HepG2 (cell line): Measurements from ENCODE around the gene ITGB2. TPM values are rescaled to one million over a fixed set of nuclear protein-coding genes. Genes with fewer than 3 reads are reported as not detected.

Experiments used
- ATAC-seq: fragments of 200-7000 bp; cut with Tn5 transposase; 3 replicates; pipeline ENCODE4 v1.9.1; 2020; ENCODE audit warnings: mild to moderate bottlenecking, moderate library complexity
- BruUV-seq: library from RNA; stranded (reverse); fragments of 400-500 nt; replicated peaks from 2 replicates; lab custom pipeline; 2021; lab: Mats Ljungman, UMichigan
- CTCF ChIA-PET: fragments of 300-600 bp; formaldehyde crosslinking; extraction: SDS; loops from one replicate; lab custom pipeline; 2021; ENCODE audit warnings: low total read pairs, inconsistent platforms, low intra/inter-chr PET ratio; lab: Yijun Ruan, JAX
- POLR2A ChIA-PET: fragments of 350-600 bp; sonication (Branson Sonifier 250); formaldehyde crosslinking; loops from one replicate; lab custom pipeline; 2020; ENCODE audit warnings: antibody characterized with exemption, inconsistent platforms; lab: Yijun Ruan, JAX
- DNase-seq: peaks from one replicate; pipeline ENCODE4 v3.0.0-alpha.2; 2015; ENCODE audit warnings: low spot score
- FAIRE-seq: peaks from 3 replicates; lab custom pipeline; 2011; peaks lifted over from hg19 to GRCh38; lab: Jason Lieb, UNC
- H2AFZ ChIP-seq: one replicate; pipeline ENCODE4 v1.6.1; 2011; ENCODE audit warnings: low read length, inconsistent platforms
- H3K27ac ChIP-seq: fragments of 300-600 bp; 3 replicates; pipeline ENCODE4 v1.8.0; 2011; ENCODE audit warnings: mixed run types, mild to moderate bottlenecking, mixed read lengths, low read length, inconsistent platforms; ENCODE audit not compliant: insufficient read depth; ENCODE audit errors: extremely low read length
- H3K27me3 ChIP-seq, 2 experiments: fragments of 200-600 bp in 1 of 2; 2 replicates in 1 of 2; 3 replicates in 1 of 2; pipeline versions ENCODE4 v1.6.0 to v1.8.0; 2011; ENCODE audit warnings: low read length in 2 of 2, mild to moderate bottlenecking in 2 of 2, moderate library complexity in 2 of 2, inconsistent platforms in 1 of 2; ENCODE audit not compliant: insufficient read depth in 2 of 2, control insufficient read depth in 1 of 2
- H3K36me3 ChIP-seq, 2 experiments: fragments of 200-600 bp in 1 of 2; replicated peaks in 1 of 2; 2 replicates in 1 of 2; 3 replicates in 1 of 2; pipeline versions ENCODE4 v1.5.1 to v1.8.0; 2011; ENCODE audit warnings: low read length in 2 of 2, inconsistent platforms in 1 of 2; ENCODE audit not compliant: insufficient read depth in 2 of 2, control insufficient read depth in 1 of 2
- H3K4me1 ChIP-seq: 2 replicates; pipeline ENCODE4 v1.5.1; 2012; ENCODE audit warnings: low read length, inconsistent platforms; ENCODE audit not compliant: insufficient read depth
- H3K4me2 ChIP-seq: 2 replicates; pipeline ENCODE4 v1.6.0; 2011; ENCODE audit warnings: low read depth, low read length, inconsistent platforms
- H3K4me3 ChIP-seq, 3 experiments: fragments of 200-600 bp in 1 of 3; sonication (generic), shearing (Covaris generic) in 1 of 3; replicated peaks in 1 of 3; 2 replicates each; pipeline ENCODE4 v1.5.1; 2011 to 2016; ENCODE audit warnings: low read length in 3 of 3, inconsistent platforms in 2 of 3, low read depth in 2 of 3, mild to moderate bottlenecking in 2 of 3, control low read depth in 1 of 3, mixed read lengths in 1 of 3; ENCODE audit not compliant: insufficient read depth in 1 of 3
- H3K79me2 ChIP-seq: one replicate; pipeline ENCODE4 v1.6.1; 2011; ENCODE audit warnings: low read length, inconsistent platforms; ENCODE audit not compliant: insufficient read depth
- H3K9ac ChIP-seq: 2 replicates; pipeline ENCODE4 v1.6.0; 2011; ENCODE audit warnings: mild to moderate bottlenecking, low read depth, low read length, inconsistent platforms; ENCODE audit not compliant: insufficient read depth
- H3K9me3 ChIP-seq: 2 replicates; pipeline ENCODE4 v1.5.1; 2012; ENCODE audit warnings: mild to moderate bottlenecking, low read length
- H4K20me1 ChIP-seq: 2 replicates; pipeline ENCODE4 v1.6.0; 2011; ENCODE audit warnings: inconsistent platforms, mild to moderate bottlenecking, low read length, moderate library complexity; ENCODE audit not compliant: insufficient read depth
- ZBTB38 ChIP-seq: sonication (generic); formaldehyde crosslinking; IDR thresholded peaks from 2 replicates; pipeline ENCODE4 v1.5.1; 2020; ENCODE audit warnings: mild to moderate bottlenecking, missing genetic modification reagents
- ZNF564 ChIP-seq: sonication (generic); formaldehyde crosslinking; IDR thresholded peaks from 2 replicates; pipeline ENCODE4 v1.8.1; 2023; ENCODE audit warnings: mild to moderate bottlenecking, missing genetic modification reagents
- WGBS: methylation state at CpG from one replicate; pipeline ENCODE4 v1.1.6; 2017; ENCODE audit warnings: low lambda C conversion rate; 5-methylcytosine and 5-hydroxymethylcytosine counted together
- in situ Hi-C: cut with HindIII; loops from 2 replicates; pipeline ENCODE4 v1.10.0; 2017; ENCODE audit warnings: low pct_unique_long_range_greater_than_20kb; ENCODE audit not compliant: extremely low pct_ligation_motif_present
- intact Hi-C: fragments of 100-400 bp; cut with micrococcal nuclease; formaldehyde crosslinking; loops from one replicate; pipeline ENCODE4 v1.10.0; 2022; ENCODE audit not compliant: unreplicated experiment
- polyA plus RNA-seq, 8 experiments: library from polyadenylated mRNA; depleted of rRNA in 3 of 8; stranded (reverse) in 7 of 8; unstranded in 1 of 8; fragments of >200 nt; fragmentation: Illumina TruSeq in 4 of 8; extraction: Trizol in 4 of 8; gene quantifications; 2 replicates each; pipeline versions ENCODE4 v1.2.1 to v1.2.3, GENCODE V29; 2011 to 2016; ENCODE audit warnings: low read depth in 4 of 8, missing spikeins in 1 of 8, mixed read lengths in 1 of 8; ENCODE audit not compliant: insufficient read depth in 1 of 8
- total RNA-seq, 5 experiments: library from RNA; depleted of rRNA; stranded (reverse); fragments of >200 nt; fragmentation: Illumina TruSeq; extraction: Trizol; gene quantifications; 2 replicates each; pipeline ENCODE4 v1.2.3, GENCODE V29; 2016; ENCODE audit warnings: low read depth in 1 of 5
- TF ChIP-seq, protein P1 (sequence below): sonication (generic); formaldehyde crosslinking; IDR thresholded peaks from 2 replicates; pipeline ENCODE4 v1.4.0; 2020; ENCODE audit warnings: missing genetic modification reagents
- TF ChIP-seq, protein P2 (sequence below): sonication (generic); formaldehyde crosslinking; IDR thresholded peaks from 2 replicates; pipeline ENCODE4 v1.5.1; 2020; ENCODE audit warnings: mild to moderate bottlenecking, missing genetic modification reagents, moderate library complexity

Gene ITGB2
- total and polyA plus RNA-seq, 2 of the 13 experiments (the other 11 are each of a cell fraction or from before 2014, with no cell fraction given): 4.2 to 18.0 TPM

DNA sequence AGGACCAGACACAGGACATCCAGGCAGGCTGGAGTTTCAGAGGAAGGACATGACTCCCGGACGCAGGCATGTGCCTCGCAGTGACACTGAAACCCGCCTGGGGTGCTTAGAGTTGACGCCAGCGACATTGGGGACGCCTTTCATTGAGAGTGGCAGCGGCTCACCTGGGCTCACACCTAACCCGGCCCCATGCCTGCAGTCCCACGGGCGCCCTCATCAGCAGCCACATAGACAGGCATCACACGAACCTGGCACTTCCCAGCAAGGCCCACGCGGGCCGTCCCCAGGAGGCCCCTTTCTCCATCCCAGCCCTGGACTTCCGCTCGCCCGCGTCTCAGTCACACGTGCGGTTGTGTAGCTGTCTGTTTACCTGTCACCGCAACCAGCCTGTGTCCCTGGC, 17.0 kb downstream of the ITGB2 start:
- Histone ChIP-seq H3K79me2 (no peaks in the 10 kb centered on the region), H3K27ac (no peak overlapping the region), H3K27me3 (no peaks in the 10 kb centered on the region), H4K20me1 (no peaks in the 10 kb centered on the region), H3K4me2 (no peak overlapping the region), H3K36me3 (peaks cover 0 to 10% of the 10 kb centered on the region in 2 experiments; a peak in 3 of 5 replicates), H3K4me3 (no peak overlapping the region), H3K9ac (no peak overlapping the region), H3K9me3 (no peaks in the 10 kb centered on the region), H2AFZ (no peak overlapping the region), H3K4me1 (peaks cover 44% of the 10 kb centered on the region)
- CTCF ChIA-PET: no interaction called here
- no TSS peak for BruUV-seq
- TF ChIP-seq, protein P1, sequence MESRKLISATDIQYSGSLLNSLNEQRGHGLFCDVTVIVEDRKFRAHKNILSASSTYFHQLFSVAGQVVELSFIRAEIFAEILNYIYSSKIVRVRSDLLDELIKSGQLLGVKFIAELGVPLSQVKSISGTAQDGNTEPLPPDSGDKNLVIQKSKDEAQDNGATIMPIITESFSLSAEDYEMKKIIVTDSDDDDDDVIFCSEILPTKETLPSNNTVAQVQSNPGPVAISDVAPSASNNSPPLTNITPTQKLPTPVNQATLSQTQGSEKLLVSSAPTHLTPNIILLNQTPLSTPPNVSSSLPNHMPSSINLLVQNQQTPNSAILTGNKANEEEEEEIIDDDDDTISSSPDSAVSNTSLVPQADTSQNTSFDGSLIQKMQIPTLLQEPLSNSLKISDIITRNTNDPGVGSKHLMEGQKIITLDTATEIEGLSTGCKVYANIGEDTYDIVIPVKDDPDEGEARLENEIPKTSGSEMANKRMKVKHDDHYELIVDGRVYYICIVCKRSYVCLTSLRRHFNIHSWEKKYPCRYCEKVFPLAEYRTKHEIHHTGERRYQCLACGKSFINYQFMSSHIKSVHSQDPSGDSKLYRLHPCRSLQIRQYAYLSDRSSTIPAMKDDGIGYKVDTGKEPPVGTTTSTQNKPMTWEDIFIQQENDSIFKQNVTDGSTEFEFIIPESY (CRISPR knock-in tag): peak; percentile 73
- TF ChIP-seq ZNF564 (CRISPR knock-in tag) (no peak), ZBTB38 (CRISPR knock-in tag) (peak; percentile 26; the same call in 1 of the 2 replicates)
- TF ChIP-seq, protein P2, sequence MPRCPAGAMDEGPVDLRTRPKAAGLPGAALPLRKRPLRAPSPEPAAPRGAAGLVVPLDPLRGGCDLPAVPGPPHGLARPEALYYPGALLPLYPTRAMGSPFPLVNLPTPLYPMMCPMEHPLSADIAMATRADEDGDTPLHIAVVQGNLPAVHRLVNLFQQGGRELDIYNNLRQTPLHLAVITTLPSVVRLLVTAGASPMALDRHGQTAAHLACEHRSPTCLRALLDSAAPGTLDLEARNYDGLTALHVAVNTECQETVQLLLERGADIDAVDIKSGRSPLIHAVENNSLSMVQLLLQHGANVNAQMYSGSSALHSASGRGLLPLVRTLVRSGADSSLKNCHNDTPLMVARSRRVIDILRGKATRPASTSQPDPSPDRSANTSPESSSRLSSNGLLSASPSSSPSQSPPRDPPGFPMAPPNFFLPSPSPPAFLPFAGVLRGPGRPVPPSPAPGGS (CRISPR knock-in tag): no peak
- WGBS: 89% methylated on average over 14 of the region's 22 CpGs
- POLR2A ChIA-PET: no interaction called here
- FAIRE-seq: no peak
- intact Hi-C loops: no loop called here
- ATAC-seq: no peak
- no peak for DNase-seq
- in situ Hi-C loops: no loop called here
